ENCODE measurements around the gene NONO. TPM values are rescaled to one million over a fixed set of nuclear protein-coding genes. Genes with fewer than 3 reads are reported as not detected.

Gene NONO
- 321 to 424 TPM (median 385 TPM) in 5 replicates for total RNA-seq (2022; extraction: Qiagen RNA extraction; ENCODE audit: low read depth)

GRCh38 chrX:71283403-71284143 is at the start of gene NONO:
NONO (plus strand) TSS chrX:71283635; CDS start chrX:71290638, 7,003 bp downstream.

GRCh38 chrX:71254092-71254963 is 29.1 kb upstream of the NONO start, which contains the start of gene ZMYM3:
ZMYM3 (minus strand) TSS chrX:71254140; CDS start chrX:71253255, 885 bp downstream.

GRCh38 chrX:71301195-71301924 is 17.9 kb downstream of the NONO start, which contains the start of gene ITGB1BP2:
ITGB1BP2 (plus strand) TSS chrX:71301750; CDS start chrX:71301807, 57 bp downstream.

Other genes starting within 250 kb of the NONO start
- gene SNX12, start 215.3 kb upstream of the NONO start, total RNA-seq (2022; extraction: Qiagen RNA extraction; ENCODE audit: low read depth), result 77.9 to 81.7 TPM (median 80.3 TPM) in 5 replicates
- 1.0 to 2.0 TPM (median 1.9 TPM) in 5 replicates for gene FOXO4, start 187.8 kb upstream of the NONO start, total RNA-seq (2022; extraction: Qiagen RNA extraction; ENCODE audit: low read depth)
- not detected in 5 replicates for gene CXorf65, start 176.9 kb upstream of the NONO start, total RNA-seq (2022; extraction: Qiagen RNA extraction; ENCODE audit: low read depth)
- gene IL2RG, start 172.1 kb upstream of the NONO start, total RNA-seq (2022; extraction: Qiagen RNA extraction; ENCODE audit: low read depth), result 0.14 to 0.54 TPM (median 0.23 TPM) in 4 of 5 replicates, not detected in the other
- gene MED12, start 165.0 kb upstream of the NONO start, total RNA-seq (2022; extraction: Qiagen RNA extraction; ENCODE audit: low read depth), result 10.4 to 14.4 TPM (median 11.6 TPM) in 5 replicates
- gene NLGN3, start 138.8 kb upstream of the NONO start, total RNA-seq (2022; extraction: Qiagen RNA extraction; ENCODE audit: low read depth), result 0.91 to 1.4 TPM (median 0.94 TPM) in 5 replicates
- gene GJB1, start 60.4 kb upstream of the NONO start, total RNA-seq (2022; extraction: Qiagen RNA extraction; ENCODE audit: low read depth), result 0.06 to 0.08 TPM (median 0.08 TPM) in 3 of 5 replicates, not detected in the others
- 10.9 to 15.6 TPM (median 13.2 TPM) in 5 replicates for gene ZMYM3, start 29.5 kb upstream of the NONO start, total RNA-seq (2022; extraction: Qiagen RNA extraction; ENCODE audit: low read depth)
- 0.81 to 1.2 TPM (median 1.1 TPM) in 5 replicates for gene ITGB1BP2, start 18.1 kb downstream of the NONO start, total RNA-seq (2022; extraction: Qiagen RNA extraction; ENCODE audit: low read depth)
- 15.4 to 18.7 TPM (median 17.8 TPM) in 5 replicates for gene TAF1, start 82.7 kb downstream of the NONO start, total RNA-seq (2022; extraction: Qiagen RNA extraction; ENCODE audit: low read depth)
- 27.4 to 46.5 TPM (median 43.5 TPM) in 5 replicates for gene OGT, start 249.5 kb downstream of the NONO start, total RNA-seq (2022; extraction: Qiagen RNA extraction; ENCODE audit: low read depth)

Data from A549 treated with DMSO at 1 μM for 4 hours (cell line).